Body of pancreas (tissue), 4 donors: ENCODE measurements around the gene S1PR3. TPM values are rescaled to one million over a fixed set of nuclear protein-coding genes. Genes with fewer than 3 reads are reported as not detected.

Experiments
- ATAC-seq: fragments of 150-250 bp; one replicate; pipeline ENCODE4 v1.9.1; 2016
- DNase-seq, 4 donors: peaks; one replicate each; pipeline ENCODE4 v3.0.0-alpha.2; 2019
- H3K27ac ChIP-seq, 4 donors: fragments of 200-600 bp; sonication (generic); 1 replicate in 3 of 4; 2 replicates in 1 of 4; pipeline versions ENCODE4 v1.5.1 to v1.6.1; 2016 to 2019; ENCODE audit warnings: mild to moderate bottlenecking in 1 of 4, mixed read lengths in 1 of 4, moderate library complexity in 1 of 4
- H3K27me3 ChIP-seq, 2 donors: fragments of 200-600 bp; sonication (generic); one replicate each; pipeline ENCODE4 v1.6.0; 2016; ENCODE audit warnings: mild to moderate bottlenecking in 1 of 2
- H3K36me3 ChIP-seq, 2 donors: fragments of 200-600 bp; sonication (generic); replicated peaks in 1 of 2; 2 replicates each; pipeline ENCODE4 v1.5.1; 2016; ENCODE audit warnings: low read depth in 2 of 2; ENCODE audit not compliant: insufficient read depth in 1 of 2
- H3K4me1 ChIP-seq: fragments of 200-600 bp; sonication (generic); one replicate; pipeline ENCODE4 v1.6.0; 2016
- H3K4me3 ChIP-seq, 2 donors: fragments of 200-600 bp; sonication (generic); 1 replicate in 1 of 2; 2 replicates in 1 of 2; pipeline ENCODE4 v1.5.1; 2016 to 2019
- H3K9me3 ChIP-seq, 3 donors: fragments of 200-600 bp; sonication (generic); 1 replicate in 2 of 3; 2 replicates in 1 of 3; pipeline ENCODE4 v1.5.1; 2016
- CTCF ChIP-seq, 7 experiments: fragments of 450-650 bp in 4 of 7; fragments of 200-600 bp in 3 of 7; sonication (generic) in 3 of 7; IDR thresholded peaks; one replicate each; pipeline ENCODE4 v1.5.1; 2016 to 2019; ENCODE audit warnings: antibody characterized with exemption in 7 of 7
- POLR2A ChIP-seq, 3 donors: fragments of 450-650 bp; IDR thresholded peaks; one replicate each; pipeline ENCODE4 v1.6.1; 2016; ENCODE audit warnings: antibody characterized with exemption in 3 of 3, mild to moderate bottlenecking in 2 of 3
- WGBS, 2 donors: methylation state at CpG; one replicate each; pipeline ENCODE4 v1.1.5; 2017; 5-methylcytosine and 5-hydroxymethylcytosine counted together
- intact Hi-C: fragments of 100-400 bp; cut with DNase I; formaldehyde crosslinking; loops from one replicate; pipeline ENCODE4 v1.15.1; 2023
- total RNA-seq, 2 donors: library from RNA; depleted of rRNA; stranded (reverse); fragments of >200 nt; gene quantifications; one replicate each; pipeline ENCODE4 v1.1.0, GENCODE V29; 2016

Gene S1PR3
- total RNA-seq, 2 donors from 2014 or later: 2.3 to 6.6 TPM

- Histone ChIP-seq H3K36me3 (no peaks in the 10 kb centered on the region), H3K4me3 (no peak overlapping the region), H3K9me3 (no peaks in the 10 kb centered on the region), H3K27me3 (no peaks in the 10 kb centered on the region), H3K4me1 (no peaks in the 10 kb centered on the region), H3K27ac (no peak overlapping the region)
- ATAC-seq (no peak), DNase-seq (no peak)
- TF ChIP-seq POLR2A (IDR thresholded peaks at IDR 0.05) (no peak), CTCF (IDR thresholded peaks at IDR 0.05) (no peak)
- intact Hi-C loops: no loop called here
- 78 to 83% methylated on average over 12 of the region's 12 CpGs for WGBS, 2 donors
These were observed 17.7 kb downstream of the S1PR3 start for GRCh38 chr9:89008744-89009545.

- no peaks in the 10 kb centered on the region for H3K36me3 ChIP-seq
- H3K9me3 ChIP-seq: no peaks in the 10 kb centered on the region
- ATAC-seq: no peak
- intact Hi-C loops: no loop called here
- no peaks in the 10 kb centered on the region for H3K4me1 ChIP-seq
- H3K27ac ChIP-seq: no peak overlapping the region
- H3K27me3 ChIP-seq: no peaks in the 10 kb centered on the region
- TF ChIP-seq POLR2A (IDR thresholded peaks at IDR 0.05): no peak
- TF ChIP-seq CTCF (IDR thresholded peaks at IDR 0.05): no peak
- no peak for DNase-seq
- H3K4me3 ChIP-seq: no peak overlapping the region
- 80 to 89% methylated on average over 9 of the region's 9 CpGs for WGBS, 2 donors
These were observed 18.2 kb downstream of the S1PR3 start for GRCh38 chr9:89009546-89009840.

- no peak for ATAC-seq
- WGBS, 2 donors: 71 to 78% methylated on average over 10 of the region's 10 CpGs
- no peak for DNase-seq
- Histone ChIP-seq H3K4me3 (no peak overlapping the region), H3K27me3 (no peaks in the 10 kb centered on the region), H3K9me3 (no peaks in the 10 kb centered on the region), H3K36me3 (no peaks in the 10 kb centered on the region), H3K4me1 (no peaks in the 10 kb centered on the region), H3K27ac (no peak overlapping the region)
- intact Hi-C loops: no loop called here
- no peak for TF ChIP-seq POLR2A (IDR thresholded peaks at IDR 0.05)
- no peak for TF ChIP-seq CTCF (IDR thresholded peaks at IDR 0.05)
These were observed 18.8 kb downstream of the S1PR3 start for GRCh38 chr9:89010056-89010455.

- 74 to 76% methylated on average over 5 to 6 of the region's 6 CpGs for WGBS, 2 donors
- Histone ChIP-seq H3K9me3 (no peaks in the 10 kb centered on the region), H3K4me3 (no peak overlapping the region), H3K27ac (no peak overlapping the region), H3K27me3 (no peaks in the 10 kb centered on the region), H3K36me3 (no peaks in the 10 kb centered on the region), H3K4me1 (no peaks in the 10 kb centered on the region)
- ATAC-seq (no peak), DNase-seq (no peak)
- intact Hi-C loops: no loop called here
- no peak for TF ChIP-seq CTCF (IDR thresholded peaks at IDR 0.05)
- TF ChIP-seq POLR2A (IDR thresholded peaks at IDR 0.05): no peak
These were observed 19.4 kb downstream of the S1PR3 start for GRCh38 chr9:89010526-89011111.

GRCh38 chr9:89011683-89012082, 20.4 kb downstream of the S1PR3 start:
- no peak for TF ChIP-seq POLR2A (IDR thresholded peaks at IDR 0.05)
- no peak for TF ChIP-seq CTCF (IDR thresholded peaks at IDR 0.05)
- 86 to 90% methylated on average over 2 of the region's 2 CpGs for WGBS, 2 donors
- ATAC-seq (no peak), DNase-seq (no peak)
- H3K9me3 ChIP-seq: no peaks in the 10 kb centered on the region
- no peaks in the 10 kb centered on the region for H3K36me3 ChIP-seq
- no peaks in the 10 kb centered on the region for H3K27me3 ChIP-seq
- intact Hi-C loops: no loop called here
- H3K27ac ChIP-seq: no peak overlapping the region
- H3K4me3 ChIP-seq: no peak overlapping the region
- no peaks in the 10 kb centered on the region for H3K4me1 ChIP-seq
